AG04449 (cell line): ENCODE measurements around the gene PIEZO2.
"Not testable (repeated sequence)": the region's sequence is repeated elsewhere in the genome, so short reads cannot be mapped to it uniquely, and the experiment has no call there.

Source experiments
- CTCF ChIA-PET: fragments of 350-600 bp; formaldehyde crosslinking; extraction: SDS; loops from one replicate; lab custom pipeline; 2021; ENCODE audit warnings: antibody characterized with exemption; lab: Yijun Ruan, JAX
- POLR2A ChIA-PET: fragments of 400-600, 350-600 bp; formaldehyde crosslinking; extraction: SDS; loops from one replicate; lab custom pipeline; 2020; ENCODE audit warnings: antibody characterized with exemption, inconsistent platforms; lab: Yijun Ruan, JAX
- DNase-seq: peaks from one replicate; pipeline ENCODE4 v3.0.0-alpha.2; 2010; ENCODE audit warnings: low read depth, low spot score
- H3K4me3 ChIP-seq: 2 replicates; pipeline ENCODE4 v1.5.1; 2011; ENCODE audit warnings: low read depth, mild to moderate bottlenecking, control low read depth, low read length
- CTCF ChIP-seq: IDR thresholded peaks from one replicate; pipeline ENCODE4 v1.5.1; 2011; ENCODE audit warnings: mild to moderate bottlenecking, moderate library complexity, low read length, control low read depth, inconsistent platforms; ENCODE audit not compliant: insufficient read depth; ENCODE audit errors: missing control alignments

PIEZO2 gene

GRCh38 chr18:10926621-10927161 lies 222.7 kb downstream of the PIEZO2 start:
- no peak for DNase-seq
- H3K4me3 ChIP-seq = no peak overlapping the region
- POLR2A ChIA-PET = no interaction called here
- CTCF ChIA-PET = no interaction called here
- TF ChIP-seq CTCF = no peak

GRCh38 chr18:10924290-10924689 lies 225.1 kb downstream of the PIEZO2 start:
- DNase-seq = no peak
- ChIA-PET CTCF (no interaction called here), POLR2A (no interaction called here)
- TF ChIP-seq CTCF = no peak
- no peak overlapping the region for H3K4me3 ChIP-seq

GRCh38 chr18:10923551-10924070 lies 225.8 kb downstream of the PIEZO2 start:
- H3K4me3 ChIP-seq = no peak overlapping the region
- POLR2A ChIA-PET = no interaction called here
- CTCF ChIA-PET = no interaction called here
- no peak for TF ChIP-seq CTCF
- DNase-seq = no peak

GRCh38 chr18:10923141-10923540 lies 226.2 kb downstream of the PIEZO2 start:
- ChIA-PET CTCF (no interaction called here), POLR2A (no interaction called here)
- TF ChIP-seq CTCF = no peak
- DNase-seq = no peak
- no peak overlapping the region for H3K4me3 ChIP-seq

- H3K4me3 ChIP-seq, POLR2A ChIA-PET, CTCF ChIA-PET, DNase-seq: not testable (repeated sequence)
Measured at GRCh38 chr18:10922712-10923111, 226.7 kb downstream of the PIEZO2 start.

- H3K4me3 ChIP-seq, POLR2A ChIA-PET, DNase-seq, CTCF ChIA-PET: not testable (repeated sequence)
Measured at GRCh38 chr18:10920309-10920708, 229.1 kb downstream of the PIEZO2 start.

GRCh38 chr18:10919851-10920250 lies 229.5 kb downstream of the PIEZO2 start:
- ChIA-PET CTCF (no interaction called here), POLR2A (no interaction called here)
- TF ChIP-seq CTCF = no peak
- no peak overlapping the region for H3K4me3 ChIP-seq
- no peak for DNase-seq
